SU-DHL-6 (cell line): ENCODE results near the gene PTS.

Experiments used
- H2AFZ ChIP-seq: fragments of 200-600 bp; sonication (generic); 2 replicates; pipeline ENCODE4 v1.6.1; 2014; ENCODE audit warnings: low read depth, mild to moderate bottlenecking, moderate library complexity, mixed read lengths, antibody characterized with exemption, low read length; ENCODE audit not compliant: severe bottlenecking
- H3F3A ChIP-seq: fragments of 200-600 bp; shearing (Covaris generic); 2 replicates; pipeline ENCODE4 v1.6.0; 2016; ENCODE audit warnings: antibody characterized with exemption, mild to moderate bottlenecking; ENCODE audit not compliant: insufficient read depth
- H3K27ac ChIP-seq: fragments of 200-600 bp; sonication (generic); 2 replicates; pipeline ENCODE4 v1.5.1; 2016; ENCODE audit warnings: low read depth, mild to moderate bottlenecking, low read length, moderate library complexity, mixed read lengths
- H3K27me3 ChIP-seq: fragments of 200-600 bp; sonication (generic), shearing (Covaris generic); 2 replicates; pipeline ENCODE4 v1.6.0; 2014; ENCODE audit warnings: mild to moderate bottlenecking, low read length
- H3K36me3 ChIP-seq: fragments of 200-600 bp; sonication (generic); 2 replicates; pipeline ENCODE4 v1.6.1; 2014; ENCODE audit warnings: mild to moderate bottlenecking, low read length, mixed read lengths
- H3K4me2 ChIP-seq: fragments of 300-600, 200-600 bp; shearing (Covaris generic), sonication (generic); 2 replicates; pipeline ENCODE4 v1.6.0; 2014; ENCODE audit warnings: low read length, low read depth, mild to moderate bottlenecking; ENCODE audit not compliant: poor library complexity, severe bottlenecking
- H3K4me3 ChIP-seq: fragments of 200-600 bp; sonication (generic); 2 replicates; pipeline ENCODE4 v1.5.1; 2014; ENCODE audit warnings: antibody characterized with exemption, low read length, mild to moderate bottlenecking, mixed read lengths; ENCODE audit not compliant: insufficient read depth, poor library complexity, severe bottlenecking
- H3K79me2 ChIP-seq: fragments of 200-600 bp; sonication (generic); 2 replicates; pipeline ENCODE4 v1.6.1; 2014; ENCODE audit warnings: mild to moderate bottlenecking, low read length, moderate library complexity; ENCODE audit not compliant: insufficient read depth
- H3K9ac ChIP-seq: fragments of 200-600 bp; sonication (generic); 2 replicates; pipeline ENCODE4 v1.7.0; 2014; ENCODE audit warnings: mild to moderate bottlenecking, low read length
- H3K9me2 ChIP-seq: fragments of 200-600 bp; sonication (generic); replicated peaks from 2 replicates; pipeline ENCODE4 v1.6.1; 2014; ENCODE audit warnings: low read length; ENCODE audit not compliant: insufficient read depth
- H3K9me3 ChIP-seq: fragments of 200-600 bp; sonication (generic); 2 replicates; pipeline ENCODE4 v1.6.1; 2014; ENCODE audit warnings: low read length, mixed read lengths; ENCODE audit not compliant: insufficient read depth
- H4K20me1 ChIP-seq: fragments of 200-600 bp; sonication (generic); 2 replicates; pipeline ENCODE4 v1.6.1; 2014; ENCODE audit warnings: low read depth, mild to moderate bottlenecking, antibody characterized with exemption, low read length, moderate library complexity, mixed read lengths
- EZH2phosphoT487 ChIP-seq: fragments of 200-600 bp; sonication (generic), shearing (Covaris generic); conservative IDR thresholded peaks from 2 replicates; pipeline ENCODE4 v1.6.1; 2018; ENCODE audit warnings: mild to moderate bottlenecking, antibody characterized with exemption, low read length, moderate library complexity, mixed read lengths
- TF ChIP-seq, protein P1 (sequence below): fragments of 200-600 bp; sonication (generic); IDR thresholded peaks from one replicate; pipeline ENCODE4 v1.5.1; 2017; ENCODE audit warnings: antibody characterized with exemption, mild to moderate bottlenecking, low read length, moderate library complexity; ENCODE audit not compliant: insufficient read depth, poor library complexity, severe bottlenecking

Gene PTS

GRCh38 chr11:112228706-112229105 lies 2.5 kb downstream of the PTS start:
- H3K9me2 ChIP-seq, result no peaks in the 10 kb centered on the region
- H3K27me3 ChIP-seq, result no peaks in the 10 kb centered on the region
- no peaks in the 10 kb centered on the region for H3K9me3 ChIP-seq
- H3K36me3 ChIP-seq, result peaks cover 9% of the 10 kb centered on the region; the same call in 1 of the 2 replicates
- H3K4me3 ChIP-seq, result no peak overlapping the region
- TF ChIP-seq EZH2phosphoT487, result no peak
- TF ChIP-seq, protein P1, sequence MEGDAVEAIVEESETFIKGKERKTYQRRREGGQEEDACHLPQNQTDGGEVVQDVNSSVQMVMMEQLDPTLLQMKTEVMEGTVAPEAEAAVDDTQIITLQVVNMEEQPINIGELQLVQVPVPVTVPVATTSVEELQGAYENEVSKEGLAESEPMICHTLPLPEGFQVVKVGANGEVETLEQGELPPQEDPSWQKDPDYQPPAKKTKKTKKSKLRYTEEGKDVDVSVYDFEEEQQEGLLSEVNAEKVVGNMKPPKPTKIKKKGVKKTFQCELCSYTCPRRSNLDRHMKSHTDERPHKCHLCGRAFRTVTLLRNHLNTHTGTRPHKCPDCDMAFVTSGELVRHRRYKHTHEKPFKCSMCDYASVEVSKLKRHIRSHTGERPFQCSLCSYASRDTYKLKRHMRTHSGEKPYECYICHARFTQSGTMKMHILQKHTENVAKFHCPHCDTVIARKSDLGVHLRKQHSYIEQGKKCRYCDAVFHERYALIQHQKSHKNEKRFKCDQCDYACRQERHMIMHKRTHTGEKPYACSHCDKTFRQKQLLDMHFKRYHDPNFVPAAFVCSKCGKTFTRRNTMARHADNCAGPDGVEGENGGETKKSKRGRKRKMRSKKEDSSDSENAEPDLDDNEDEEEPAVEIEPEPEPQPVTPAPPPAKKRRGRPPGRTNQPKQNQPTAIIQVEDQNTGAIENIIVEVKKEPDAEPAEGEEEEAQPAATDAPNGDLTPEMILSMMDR, result no peak
- no peak overlapping the region for H2AFZ ChIP-seq
- H4K20me1 ChIP-seq, result no peaks in the 10 kb centered on the region
- H3K79me2 ChIP-seq, result peaks cover 25% of the 10 kb centered on the region
- no peaks in the 10 kb centered on the region for H3F3A ChIP-seq
- no peak overlapping the region for H3K4me2 ChIP-seq
- H3K9ac ChIP-seq, result no peak overlapping the region
- H3K27ac ChIP-seq, result no peak overlapping the region

GRCh38 chr11:112229159-112229558 lies 2.9 kb downstream of the PTS start:
- Histone ChIP-seq H3K36me3 (peaks cover 11% of the 10 kb centered on the region; the same call in 1 of the 2 replicates), H3K9ac (no peak overlapping the region), H3K27me3 (no peaks in the 10 kb centered on the region), H3K9me2 (no peaks in the 10 kb centered on the region), H3K79me2 (peaks cover 25% of the 10 kb centered on the region), H4K20me1 (no peaks in the 10 kb centered on the region), H3F3A (no peaks in the 10 kb centered on the region), H3K4me2 (no peak overlapping the region), H3K4me3 (no peak overlapping the region), H2AFZ (no peak overlapping the region), H3K27ac (no peak overlapping the region), H3K9me3 (no peaks in the 10 kb centered on the region)
- TF ChIP-seq EZH2phosphoT487, result no peak
- TF ChIP-seq, protein P1, result no peak

GRCh38 chr11:112229746-112230433 lies 3.7 kb downstream of the PTS start:
- Histone ChIP-seq H3K36me3 (peaks cover 11% of the 10 kb centered on the region; the same call in 1 of the 2 replicates), H3F3A (no peaks in the 10 kb centered on the region), H3K4me3 (no peak overlapping the region), H3K4me2 (no peak overlapping the region), H3K9me2 (no peaks in the 10 kb centered on the region), H3K9ac (no peak overlapping the region), H2AFZ (no peak overlapping the region), H3K9me3 (no peaks in the 10 kb centered on the region), H3K79me2 (peaks cover 25% of the 10 kb centered on the region), H3K27me3 (no peaks in the 10 kb centered on the region), H4K20me1 (no peaks in the 10 kb centered on the region), H3K27ac (no peak overlapping the region)
- TF ChIP-seq EZH2phosphoT487, result no peak
- TF ChIP-seq, protein P1, result no peak
